GM10847 (cell line): Measurements from ENCODE around the gene ROBO2.

ENCODE experiments used
- POLR2A ChIP-seq: IDR thresholded peaks from 2 replicates; pipeline ENCODE4 v1.6.1; 2011; ENCODE audit not compliant: insufficient read length; ENCODE audit errors: extremely low read depth

The ROBO2 gene

DNA sequence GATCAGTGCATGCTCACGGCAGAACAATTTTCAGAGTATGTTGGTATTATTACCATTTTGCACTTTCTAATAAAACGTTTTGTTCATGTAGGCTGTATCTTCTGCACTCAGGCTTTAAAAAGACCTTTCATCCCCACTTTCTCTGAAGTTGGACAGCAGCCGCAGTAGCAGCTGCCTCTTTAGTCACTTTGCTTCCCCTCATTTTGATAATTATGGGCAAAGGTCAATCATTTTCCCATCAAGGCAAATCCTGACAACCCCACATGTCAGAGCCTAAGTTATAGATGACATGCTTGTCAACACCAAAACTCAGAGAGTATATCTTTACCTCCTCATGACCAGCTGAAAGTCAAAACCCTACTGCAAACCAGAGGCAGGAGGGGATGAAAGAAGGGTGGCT is 99.7 kb downstream of the ROBO2 start:
- no peak for TF ChIP-seq POLR2A

- no peak for TF ChIP-seq POLR2A
Measured at GRCh38 chr3:77141423-77141822, 101.5 kb downstream of the ROBO2 start.

- TF ChIP-seq POLR2A: no peak
Measured at GRCh38 chr3:77142578-77142977, 102.7 kb downstream of the ROBO2 start.

GRCh38 chr3:77146004-77146403 is 106.1 kb downstream of the ROBO2 start:
- TF ChIP-seq POLR2A: no peak

DNA sequence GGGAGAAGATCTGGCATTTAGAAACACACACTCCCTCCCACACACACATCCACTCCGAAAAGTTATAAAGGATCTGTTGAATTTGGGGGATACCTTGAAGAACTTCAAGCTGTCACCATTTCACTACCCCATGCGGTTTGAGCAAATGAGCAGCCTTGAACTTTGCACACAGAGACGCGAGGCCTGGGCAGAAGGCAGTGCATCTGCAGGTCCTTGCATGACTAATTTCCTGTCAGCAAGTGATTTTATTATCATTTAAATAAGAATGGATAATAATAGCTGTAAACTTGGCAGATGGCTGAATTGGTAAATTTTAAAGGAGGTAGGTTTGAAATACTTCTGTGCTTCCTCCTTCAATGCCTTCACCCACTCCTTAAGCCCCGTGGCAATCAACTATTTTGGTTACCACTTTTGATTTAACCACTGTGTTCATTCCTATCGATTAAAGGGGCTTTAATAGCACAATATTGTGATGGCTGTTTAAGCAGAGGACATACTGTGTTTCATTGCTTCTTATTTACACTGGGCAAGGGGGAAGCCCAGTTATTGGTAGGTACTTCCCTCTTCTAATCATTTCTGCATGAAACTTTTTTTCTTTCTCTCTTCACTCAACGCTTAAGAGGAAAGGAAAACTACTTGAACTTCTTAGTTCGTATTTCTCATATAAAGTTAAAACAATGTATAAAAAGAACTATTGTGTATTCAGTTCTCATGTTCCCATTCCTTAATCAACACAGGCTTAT is 108.1 kb downstream of the ROBO2 start:
- TF ChIP-seq POLR2A: no peak

DNA sequence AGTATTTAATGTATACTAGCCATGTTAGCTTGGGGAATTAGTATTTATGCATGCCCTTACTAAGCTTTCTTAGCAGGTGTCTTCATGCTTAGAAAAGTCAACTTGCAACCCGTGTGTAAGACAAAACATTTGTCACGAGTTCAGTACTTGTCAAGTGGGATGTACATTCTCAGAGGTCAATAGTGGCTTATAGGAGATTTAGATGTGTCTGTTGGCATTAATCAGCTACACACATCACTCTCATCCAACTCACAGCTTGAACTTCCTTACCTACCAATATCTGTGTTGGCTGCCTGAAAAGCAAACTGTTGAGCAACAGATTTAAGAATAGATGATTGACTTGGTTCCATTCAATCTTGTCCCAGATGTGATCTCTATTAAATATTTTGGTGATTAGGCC is 109.5 kb downstream of the ROBO2 start:
- no peak for TF ChIP-seq POLR2A

GRCh38 chr3:77150028-77150427 is 110.1 kb downstream of the ROBO2 start:
- TF ChIP-seq POLR2A: no peak

DNA sequence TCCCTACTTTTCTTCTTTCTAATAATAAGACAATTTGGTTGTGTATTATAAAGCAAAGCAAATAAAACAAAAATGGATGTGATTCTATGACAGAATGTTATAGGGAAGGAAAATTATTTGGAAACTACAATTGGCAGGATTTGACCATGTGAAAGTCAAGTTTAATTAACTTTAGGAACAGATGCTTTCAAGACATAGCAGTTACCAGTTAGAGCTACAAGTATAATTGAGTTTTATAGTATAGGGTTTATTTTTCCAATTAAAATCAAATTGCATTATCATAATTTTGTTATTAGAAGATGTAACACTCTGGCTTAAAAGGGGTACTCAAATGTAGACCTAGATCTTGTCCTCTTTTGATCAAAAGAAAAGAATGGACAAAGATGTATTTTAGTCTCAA is 110.9 kb downstream of the ROBO2 start:
- TF ChIP-seq POLR2A: no peak

DNA sequence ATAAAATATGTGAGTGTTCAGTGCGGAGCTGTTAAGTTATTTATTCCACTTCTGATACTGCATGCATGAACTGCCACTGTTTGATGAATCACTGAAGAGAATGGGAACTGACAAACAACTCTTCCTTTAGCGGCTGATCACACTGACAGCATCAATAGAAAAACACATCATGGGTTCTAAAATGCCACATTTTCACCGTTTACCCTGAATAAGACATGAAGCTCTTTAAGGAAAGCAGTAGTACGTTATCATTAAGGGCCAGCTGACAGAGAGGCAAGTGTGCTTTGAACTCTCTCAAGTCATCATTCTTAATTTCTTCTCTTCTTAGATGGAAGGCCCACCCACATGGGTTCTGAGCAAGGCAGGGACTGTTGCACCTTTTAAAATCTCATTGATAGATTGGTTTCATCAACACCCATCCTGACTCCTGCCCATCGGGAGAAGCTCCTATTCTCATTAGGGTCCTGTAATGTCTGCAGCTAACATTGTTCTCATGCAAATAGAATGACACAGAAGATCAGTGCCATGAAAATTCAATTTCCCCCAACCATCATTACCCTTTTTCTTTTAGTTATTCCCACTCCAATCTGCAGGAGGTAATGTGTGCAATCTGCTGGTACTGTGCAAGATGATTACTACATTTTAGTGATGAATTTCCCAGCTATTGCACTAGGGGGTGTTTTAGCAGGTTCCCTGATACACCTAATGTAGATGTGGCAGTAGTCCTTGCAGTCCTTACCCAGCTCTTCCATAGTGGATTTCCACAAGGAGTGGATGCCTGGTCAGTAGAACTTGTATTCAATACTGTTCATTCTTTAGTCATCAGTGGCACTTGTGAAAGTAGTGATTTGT is 119.1 kb downstream of the ROBO2 start:
- TF ChIP-seq POLR2A: no peak

GRCh38 chr3:77160931-77161497 is 121.1 kb downstream of the ROBO2 start:
- TF ChIP-seq POLR2A: no peak

DNA sequence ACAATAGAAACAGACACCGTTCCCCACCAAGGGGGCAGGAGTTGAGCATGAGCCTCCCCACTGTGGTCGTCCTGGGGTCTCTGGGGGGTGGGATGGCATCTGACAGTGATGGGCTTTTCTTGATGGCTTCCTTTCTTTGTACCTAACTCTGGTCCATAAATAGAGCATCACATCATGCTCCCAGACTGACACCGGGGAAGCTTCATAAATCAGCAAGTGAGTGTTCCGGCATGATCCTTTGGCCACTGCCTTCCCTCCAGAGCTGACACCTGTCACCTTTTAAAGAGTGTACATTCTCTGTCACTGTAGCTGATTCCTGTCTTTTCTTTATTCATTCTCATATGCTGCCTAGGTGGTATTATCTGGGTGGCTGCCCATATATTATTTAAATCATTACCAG is 129.9 kb downstream of the ROBO2 start:
- TF ChIP-seq POLR2A: no peak

- TF ChIP-seq POLR2A: no peak
Measured at GRCh38 chr3:77171026-77171425, 131.1 kb downstream of the ROBO2 start.

DNA sequence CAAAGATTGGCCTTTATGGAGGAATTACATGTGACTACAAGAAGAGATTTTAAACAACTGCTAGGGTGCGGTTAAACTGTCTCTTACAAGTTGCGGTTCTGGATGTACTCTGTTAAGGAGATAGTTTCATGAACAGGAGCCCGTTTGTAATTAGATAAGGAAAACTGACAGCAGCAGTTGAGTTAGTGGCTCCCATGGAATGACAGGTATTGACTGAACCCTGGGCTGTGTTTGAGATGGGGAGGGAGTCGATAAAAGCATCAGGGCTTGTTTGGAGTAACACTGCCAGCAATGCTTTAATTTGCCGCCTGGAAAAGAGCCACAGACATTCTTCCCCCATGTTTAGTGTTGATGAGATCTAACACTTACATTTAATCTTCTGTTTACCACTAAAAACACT is 139.9 kb downstream of the ROBO2 start:
- TF ChIP-seq POLR2A: no peak

DNA sequence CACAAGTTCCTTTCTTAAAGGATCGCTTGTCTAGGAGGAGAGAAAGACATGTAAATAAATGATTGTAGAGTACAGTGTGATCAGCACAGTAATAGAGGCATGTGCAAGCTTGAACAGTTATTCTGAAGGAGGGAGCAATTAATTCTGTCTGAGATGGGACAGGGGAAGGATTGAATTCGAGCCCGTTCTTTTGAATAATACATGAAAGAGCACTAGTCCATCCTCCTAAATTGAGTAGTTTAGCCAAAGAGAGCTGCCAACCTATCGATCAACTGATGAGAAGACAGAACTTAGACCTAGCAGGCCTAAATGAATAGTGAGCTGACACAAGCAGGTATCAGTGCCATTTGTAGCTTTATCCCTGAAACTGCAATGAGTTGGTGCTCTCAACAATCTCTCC is 142.4 kb downstream of the ROBO2 start:
- no peak for TF ChIP-seq POLR2A

GRCh38 chr3:77186319-77186718 is 146.4 kb downstream of the ROBO2 start:
- TF ChIP-seq POLR2A: no peak

DNA sequence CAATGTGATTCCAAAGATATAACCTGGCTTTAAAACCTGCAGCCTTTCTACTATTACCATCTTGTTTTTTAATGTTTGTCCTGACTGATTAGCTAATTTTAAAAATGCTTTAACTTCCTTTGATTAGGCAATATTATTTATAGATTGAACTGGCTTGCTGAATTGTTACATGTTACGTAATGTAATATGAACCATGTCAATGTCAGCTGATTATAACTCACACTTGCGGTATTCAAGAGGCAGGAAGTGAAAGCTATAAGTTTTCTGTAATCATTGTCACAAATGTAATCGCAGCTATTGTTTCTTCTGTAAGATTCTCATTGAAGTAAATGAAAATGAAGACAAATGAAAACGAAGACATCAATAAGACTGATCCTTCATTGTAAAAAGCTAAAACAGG is 146.8 kb downstream of the ROBO2 start:
- TF ChIP-seq POLR2A: no peak
